Epidermal melanocyte (primary cell): ENCODE measurements around the gene SSX2IP.
A peak's percentile ranks its signal among the peaks of the same experiment; 100 is the strongest.

Experiments
- DNase-seq: peaks from one replicate; pipeline ENCODE4 v3.0.0; 2011; ENCODE audit warnings: low spot score; ENCODE audit not compliant: insufficient read length

Gene SSX2IP

DNA sequence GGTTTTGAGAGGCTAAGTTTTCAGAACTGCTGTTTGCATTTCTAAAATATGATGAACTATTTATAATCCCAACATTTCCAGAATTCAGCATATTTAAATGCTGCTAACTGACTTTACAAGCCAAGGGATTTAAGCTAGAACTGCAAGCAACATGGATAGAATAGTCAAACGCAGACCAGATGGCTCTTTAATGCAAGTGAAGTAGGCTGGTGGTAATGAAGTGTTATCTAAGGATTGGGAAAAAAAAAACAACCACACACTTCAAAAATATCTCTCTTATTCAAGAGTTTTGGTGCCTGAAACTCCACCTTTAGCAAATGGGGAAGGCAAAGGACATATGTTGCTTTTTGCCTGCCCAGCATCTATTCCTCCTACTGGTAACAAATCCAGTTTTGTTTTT, 20.9 kb upstream of the SSX2IP start:
- no peak for DNase-seq

DNA sequence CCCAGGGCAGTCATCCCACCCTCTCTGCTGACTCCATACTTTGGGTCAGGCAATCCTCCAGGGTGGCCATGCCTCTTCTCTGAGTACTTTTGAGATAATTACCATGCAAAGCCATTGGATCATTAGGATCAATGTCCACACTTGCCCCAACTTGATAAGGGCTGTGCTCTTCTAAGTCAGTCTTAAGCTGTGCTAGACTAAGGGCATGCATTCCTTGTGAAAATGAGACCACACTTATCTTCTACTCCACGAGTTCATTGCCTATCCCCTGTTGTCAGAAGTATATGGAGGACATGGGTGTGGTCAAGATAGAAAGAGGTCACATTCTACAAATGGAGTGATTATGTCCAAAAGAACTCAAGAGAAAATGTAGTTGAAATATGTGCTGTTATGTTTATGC, 18.9 kb upstream of the SSX2IP start:
- DNase-seq = no peak

DNA sequence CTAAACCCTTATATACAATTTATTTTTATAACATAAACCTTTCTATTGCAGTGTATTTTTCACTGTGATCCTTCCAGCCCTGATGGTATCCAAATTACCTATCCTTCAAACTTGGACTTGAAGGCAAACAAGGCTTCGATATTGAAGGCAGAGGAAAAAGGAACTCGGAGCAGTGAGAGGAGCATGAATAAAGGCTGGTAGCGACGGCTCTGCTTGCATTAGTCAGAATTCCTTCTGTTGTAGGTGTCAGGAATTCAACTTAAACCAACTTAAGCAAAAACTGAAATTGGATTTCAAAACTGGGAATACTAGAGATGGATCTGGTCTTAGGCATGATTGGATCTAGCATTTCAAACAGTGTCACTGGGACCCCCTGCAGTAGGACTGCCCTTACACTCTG, 17.8 kb upstream of the SSX2IP start:
- no peak for DNase-seq

DNA sequence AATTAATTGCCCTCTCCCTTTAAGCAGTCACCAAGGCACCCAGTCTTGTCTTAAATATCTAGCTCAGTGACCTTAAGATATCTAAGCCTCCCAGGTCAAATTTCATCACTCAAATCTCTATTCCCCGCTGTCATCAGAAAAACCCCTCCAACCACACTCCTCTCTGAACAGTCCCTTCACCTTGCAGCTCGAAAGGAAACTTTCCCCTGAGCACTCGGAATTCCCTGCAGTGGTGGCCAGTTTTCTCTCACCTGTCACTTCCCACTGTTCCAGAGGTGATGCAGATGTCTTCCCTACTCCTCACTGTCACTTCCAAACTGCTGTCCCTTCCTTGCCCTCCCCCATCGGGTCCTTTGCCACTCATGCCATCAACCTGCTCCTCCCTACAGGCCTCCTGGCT, 15.3 kb upstream of the SSX2IP start:
- DNase-seq = no peak

DNA sequence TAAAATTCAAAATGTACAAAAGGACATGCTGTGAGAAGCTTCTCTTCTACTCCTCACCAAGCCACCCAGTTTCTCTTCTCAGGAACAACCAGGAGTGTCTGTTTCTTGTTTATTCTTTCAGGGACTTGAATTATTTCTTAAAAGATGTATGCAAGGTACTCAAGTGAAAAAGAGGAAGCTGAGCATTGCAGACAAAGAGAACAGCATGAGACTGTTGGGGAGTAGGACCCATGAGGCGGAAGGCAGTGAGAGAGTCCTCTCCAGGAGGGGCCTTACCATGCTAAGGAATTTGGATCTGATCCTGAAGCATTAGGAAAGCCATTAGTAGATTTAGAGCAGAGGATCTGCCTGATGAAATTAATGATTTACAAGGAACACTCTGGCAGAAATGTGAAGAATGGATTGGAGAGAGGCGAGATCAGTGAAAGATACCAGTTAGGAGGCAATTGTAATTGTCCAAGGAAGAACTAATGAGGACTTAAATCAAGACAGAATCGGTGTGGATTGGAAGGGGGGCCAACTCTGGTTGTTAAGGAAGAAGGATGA, 14.7 kb upstream of the SSX2IP start:
- no peak for DNase-seq

DNA sequence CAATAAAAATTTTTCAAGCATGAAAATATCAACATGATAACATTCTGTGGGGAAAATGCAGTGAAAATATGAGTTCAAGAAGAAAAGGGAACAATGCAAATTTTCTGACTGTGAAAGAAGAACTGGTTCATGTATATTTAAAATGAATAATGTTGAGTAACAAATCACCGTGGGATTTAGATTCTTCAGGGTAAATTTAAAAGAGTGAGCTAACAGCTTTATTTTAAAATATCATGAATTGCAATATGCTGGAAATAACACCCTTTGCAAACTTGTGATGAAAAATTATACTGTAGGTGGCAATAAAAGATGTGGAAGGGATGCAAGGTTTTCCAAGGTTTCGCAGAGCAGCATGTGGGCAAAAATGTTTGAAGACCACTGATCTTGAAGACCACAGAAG, 13.2 kb upstream of the SSX2IP start:
- no peak for DNase-seq

DNA sequence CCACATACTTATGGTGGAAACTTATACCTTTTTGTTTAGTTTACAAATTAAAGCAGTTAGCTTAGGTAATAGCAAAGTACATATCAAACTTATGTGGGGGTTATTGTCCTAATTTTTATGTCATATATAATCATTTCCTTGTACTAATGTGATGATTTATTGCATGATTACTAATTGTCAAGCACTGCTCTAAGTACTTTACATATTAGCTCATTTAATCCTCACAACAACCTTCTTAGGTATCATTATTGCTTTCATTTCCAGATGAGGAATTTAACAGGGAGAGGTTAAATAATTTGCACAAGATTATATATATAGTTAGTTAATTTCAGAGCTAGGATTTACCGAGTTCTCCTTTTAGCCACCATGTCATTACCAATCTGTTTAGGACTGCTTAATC, 11.9 kb upstream of the SSX2IP start:
- no peak for DNase-seq

DNA sequence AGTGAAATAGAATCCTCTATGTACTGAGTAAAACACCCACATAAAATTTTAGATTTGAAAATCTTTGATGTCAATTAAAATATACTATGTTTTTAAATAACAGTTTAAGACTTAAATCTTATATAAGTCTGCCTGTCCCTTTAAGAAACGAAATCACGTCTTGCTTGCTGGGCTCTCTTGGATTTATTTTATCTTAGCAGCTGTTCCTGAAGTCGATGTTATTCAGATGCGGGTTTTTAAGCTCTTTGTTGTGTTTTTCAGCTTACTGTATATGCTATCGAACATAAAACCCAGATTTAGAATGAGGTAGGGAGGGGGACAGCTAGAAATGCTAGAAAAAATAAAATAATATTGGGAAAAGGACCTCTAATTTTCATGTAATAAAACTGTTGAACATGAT, 11.1 kb upstream of the SSX2IP start:
- DNase-seq = no peak

DNA sequence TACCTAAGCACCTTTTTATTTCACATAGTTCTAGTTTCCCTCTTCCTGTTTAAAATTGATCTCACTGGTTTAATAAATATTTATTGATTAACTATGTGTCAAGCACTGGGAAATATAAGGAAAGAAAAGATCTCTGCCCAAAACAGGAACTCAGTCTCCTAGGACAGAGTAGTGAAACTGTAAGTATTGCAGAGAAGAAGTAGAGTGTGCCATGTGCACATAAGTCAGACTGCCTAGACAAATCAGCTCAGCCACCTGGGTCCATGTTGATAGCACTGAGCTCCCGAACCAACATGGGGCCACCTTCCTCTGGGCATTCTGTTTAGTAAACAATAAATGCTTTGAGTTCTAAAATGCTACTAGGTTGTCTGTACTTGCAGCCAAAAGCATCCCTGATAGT, 9.8 kb upstream of the SSX2IP start:
- DNase-seq = no peak

DNA sequence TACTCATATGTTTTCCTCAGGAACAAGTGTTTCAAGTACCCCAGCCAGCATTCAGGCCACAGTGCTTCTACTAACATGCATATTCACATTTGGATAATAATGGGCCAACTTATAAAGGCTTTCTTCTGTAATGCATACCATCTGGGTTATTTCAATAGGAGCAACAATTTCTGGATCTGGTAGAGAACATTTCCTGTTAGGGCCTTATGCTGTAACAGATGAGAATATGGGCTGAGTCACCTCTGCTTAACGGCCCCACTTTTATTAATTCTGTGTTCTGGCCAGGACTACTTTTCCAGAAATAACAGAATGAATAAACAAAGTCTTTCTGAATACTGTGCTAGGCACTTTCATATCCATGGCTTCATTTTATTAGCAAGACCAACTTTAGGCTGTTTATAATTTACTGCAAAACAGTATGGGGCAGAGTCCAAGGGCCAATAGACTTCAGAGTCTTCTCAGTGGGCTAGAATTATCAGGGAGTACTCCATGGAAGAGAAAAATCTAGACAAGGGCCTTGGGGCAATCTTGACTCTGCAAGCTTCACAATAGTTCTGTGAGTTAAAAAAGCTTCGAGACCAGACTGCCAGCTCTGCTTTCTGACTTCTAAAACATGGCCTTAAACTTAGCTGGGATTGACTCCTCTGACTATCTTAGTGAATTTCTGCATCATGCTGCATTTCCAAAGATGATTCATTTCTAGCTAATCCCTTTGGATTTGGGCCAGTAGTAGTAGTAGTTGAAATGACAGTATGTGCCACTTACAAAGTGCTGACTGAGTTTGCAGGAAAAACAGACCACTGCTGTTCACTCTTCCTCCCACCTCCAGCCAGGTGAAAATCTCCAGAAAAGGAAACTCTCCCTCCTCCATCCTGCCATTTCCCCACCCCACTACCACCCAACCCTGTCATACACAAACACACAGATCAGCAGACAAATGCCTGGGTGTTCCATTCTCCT, 8.2 kb upstream of the SSX2IP start:
- peak; percentile 53 for DNase-seq

DNA sequence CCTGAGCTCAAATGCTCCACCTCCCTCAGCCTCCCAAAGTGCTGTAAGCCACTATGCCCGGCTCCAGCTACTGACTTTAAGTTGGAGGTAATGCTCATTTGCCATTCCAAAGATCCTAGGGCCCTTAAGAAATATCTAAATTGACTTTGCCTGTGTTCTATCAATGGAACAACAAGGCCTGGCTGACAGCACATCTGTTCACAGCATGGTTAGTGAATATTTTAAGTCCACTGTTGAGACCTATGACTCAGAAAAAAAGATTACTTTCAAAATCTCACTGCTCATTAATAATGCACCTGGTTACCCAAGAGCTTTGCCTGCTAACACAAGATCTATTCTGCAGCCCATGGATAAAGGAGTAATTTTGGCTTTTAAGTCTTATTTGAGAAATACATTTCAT, 3.5 kb upstream of the SSX2IP start:
- DNase-seq = no peak

DNA sequence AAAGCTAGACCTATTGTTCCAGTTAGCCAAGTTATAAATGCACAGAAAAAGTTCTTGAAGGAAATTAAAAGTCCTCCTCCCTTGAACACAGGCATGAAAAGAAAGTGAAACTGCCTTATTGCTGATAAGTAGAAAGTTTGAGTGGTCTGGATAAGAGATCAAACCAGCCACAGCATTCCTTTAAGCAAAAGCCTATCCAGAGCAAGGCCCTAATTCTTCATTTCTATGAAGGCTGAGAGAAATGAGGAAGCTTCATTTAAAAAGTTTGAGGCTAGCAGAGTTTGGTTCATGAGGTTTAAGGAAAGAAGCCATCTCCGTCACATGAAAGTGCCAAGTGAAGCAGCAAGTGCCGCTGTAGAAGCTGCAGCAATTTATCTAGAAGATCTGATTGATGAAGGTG, 2.7 kb upstream of the SSX2IP start:
- DNase-seq = no peak

DNA sequence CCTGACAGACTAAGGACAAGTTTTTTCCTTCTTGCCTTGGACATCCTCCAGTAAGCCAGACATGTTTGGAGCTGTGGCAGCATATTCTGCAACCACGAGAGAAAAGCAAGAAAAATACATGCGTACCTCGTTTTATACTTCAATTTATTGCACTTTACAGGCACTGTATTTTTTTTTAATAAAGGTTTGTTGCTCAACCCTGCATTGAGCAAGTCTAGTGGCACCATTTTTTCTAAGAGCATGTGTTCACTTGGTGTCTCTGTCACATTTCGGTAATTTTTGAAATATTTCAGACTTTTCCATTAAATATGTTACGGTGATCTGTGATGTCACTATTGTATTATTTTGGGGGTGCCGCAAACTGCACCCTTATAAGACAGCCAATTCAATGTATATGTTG, 2.1 kb upstream of the SSX2IP start:
- DNase-seq = no peak

DNA sequence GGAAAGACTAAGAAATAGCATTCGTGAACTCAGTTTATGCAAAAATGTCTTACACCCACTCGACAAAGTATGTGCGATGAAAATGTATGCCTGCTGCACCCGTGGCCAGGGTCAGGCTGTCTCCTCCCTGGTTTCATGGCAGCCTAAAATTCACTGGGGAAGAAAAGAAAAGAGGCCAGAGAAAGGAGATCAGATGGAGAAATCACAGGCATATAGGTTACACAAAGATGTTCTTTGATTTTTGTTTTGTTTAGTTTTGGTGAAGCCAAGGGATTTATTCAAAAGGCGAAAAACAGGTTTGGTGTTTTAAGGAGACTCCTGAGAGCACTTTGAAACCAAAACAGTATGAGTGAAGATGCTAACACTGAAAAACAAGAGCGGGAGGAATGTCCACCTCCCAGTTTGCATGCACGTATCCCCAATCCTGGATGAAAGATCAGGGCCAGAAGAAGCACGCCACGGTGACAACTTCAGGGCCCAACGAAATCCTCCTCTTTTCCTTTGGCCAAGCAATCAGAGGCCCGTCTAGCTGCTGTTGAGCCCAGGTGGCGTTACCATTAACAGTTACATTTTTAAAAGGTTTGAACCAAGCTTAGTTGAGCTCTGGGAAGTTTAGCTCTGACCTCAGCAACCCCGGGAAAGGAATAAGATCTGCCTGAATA, 992 bp upstream of the SSX2IP start:
- DNase-seq = no peak

DNA sequence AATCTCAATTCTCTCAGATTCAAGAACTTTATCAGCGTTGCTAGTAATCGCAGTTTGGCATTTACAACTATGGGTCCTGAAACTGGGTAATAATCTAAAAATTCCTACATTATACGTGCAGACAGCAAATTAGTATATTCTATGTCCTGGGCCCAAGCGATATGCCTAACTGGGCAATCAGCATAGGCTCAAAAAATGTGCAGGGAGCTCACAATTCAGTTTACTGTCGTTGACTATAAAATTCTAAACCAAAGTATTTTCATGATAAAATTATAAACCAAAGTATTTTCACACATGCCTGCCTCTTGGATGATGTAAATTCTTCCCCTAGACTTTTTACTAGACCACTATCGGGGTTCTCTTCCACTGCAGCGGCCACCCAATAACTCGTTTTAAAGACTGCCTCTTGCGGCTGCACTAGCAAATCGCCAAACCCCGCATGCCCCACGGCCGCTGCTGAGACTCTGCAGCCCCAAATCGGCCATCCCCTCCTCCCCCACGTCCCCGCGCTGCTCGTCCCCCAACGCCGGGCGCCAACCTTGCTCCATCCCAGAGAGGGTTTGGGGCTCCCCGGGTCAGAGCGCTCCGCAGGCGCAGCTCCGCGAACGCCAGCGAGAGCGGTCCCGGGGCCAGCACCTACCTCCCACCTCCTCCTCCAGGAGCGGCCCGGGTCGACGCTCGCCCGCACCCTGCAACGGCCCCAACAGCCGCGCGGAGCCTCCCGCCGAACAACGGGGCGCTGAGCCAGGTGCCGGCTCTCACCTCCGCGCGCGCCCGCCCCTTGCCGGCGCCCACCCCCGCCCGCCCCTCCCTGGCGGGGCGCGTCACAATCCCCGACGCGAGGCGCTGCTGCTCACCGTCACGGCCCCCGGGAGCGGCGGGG, 506 bp downstream of the SSX2IP start:
- DNase-seq = no peak

DNA sequence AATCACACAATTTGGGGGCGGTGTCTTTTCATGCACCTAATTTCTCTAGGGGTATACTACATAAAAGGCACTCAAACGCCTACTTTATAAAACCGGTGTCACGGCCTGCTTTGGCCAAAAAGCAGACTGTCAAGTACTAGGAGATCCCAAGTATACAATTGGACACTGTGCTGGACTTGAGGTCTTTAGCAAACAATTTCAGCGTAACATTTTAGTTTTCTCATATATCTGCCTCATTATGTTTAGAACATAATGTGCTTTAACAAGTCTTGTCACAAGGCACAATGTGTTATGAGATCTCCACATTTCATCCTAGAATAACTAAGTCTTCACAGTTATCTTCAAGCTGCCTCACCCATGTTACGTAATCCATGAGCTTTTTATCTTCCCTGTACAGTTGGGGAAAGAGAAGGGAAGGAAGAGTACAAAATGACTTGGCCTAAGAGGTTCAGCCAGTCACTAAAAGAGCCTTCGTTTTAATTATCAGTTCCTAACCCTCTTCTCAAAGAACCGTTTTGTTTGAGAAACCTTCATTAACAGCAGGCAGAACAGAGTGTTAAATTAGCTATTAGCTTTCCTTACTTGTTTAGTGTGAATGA, 1.7 kb downstream of the SSX2IP start:
- no peak for DNase-seq

DNA sequence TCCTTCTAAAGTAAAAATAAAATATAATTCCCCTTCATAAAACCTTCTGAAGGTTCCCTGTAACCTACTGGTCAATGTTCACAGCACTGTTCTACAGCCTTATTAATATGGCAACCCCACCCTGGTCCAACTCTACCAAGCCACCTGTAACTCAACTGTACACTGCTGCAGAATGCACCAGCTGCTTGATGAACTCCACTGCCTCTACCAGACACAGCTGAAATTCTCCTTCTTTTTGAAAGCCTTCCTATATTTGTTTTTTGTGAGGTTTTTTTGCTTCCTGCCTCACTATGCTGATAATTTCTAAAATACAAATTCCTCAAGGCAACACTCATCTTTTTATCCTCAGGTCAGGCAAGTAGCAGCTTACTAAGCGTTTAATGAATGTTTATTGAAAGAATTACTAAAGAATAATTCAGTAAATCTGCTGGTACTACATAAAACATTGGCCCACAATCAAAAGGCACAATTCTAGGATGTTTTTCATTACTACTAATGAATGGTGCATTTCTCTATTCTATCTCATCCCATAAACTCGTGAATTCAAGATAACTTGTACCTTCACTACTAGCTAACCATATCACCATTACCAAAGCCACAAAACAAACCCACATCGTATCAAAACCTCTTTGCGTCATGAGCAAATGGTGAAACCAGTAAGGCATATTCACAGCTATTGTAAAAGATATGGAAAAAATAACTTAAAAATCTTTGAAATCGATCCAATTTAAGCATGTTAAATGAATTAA, 2.4 kb downstream of the SSX2IP start:
- no peak for DNase-seq

DNA sequence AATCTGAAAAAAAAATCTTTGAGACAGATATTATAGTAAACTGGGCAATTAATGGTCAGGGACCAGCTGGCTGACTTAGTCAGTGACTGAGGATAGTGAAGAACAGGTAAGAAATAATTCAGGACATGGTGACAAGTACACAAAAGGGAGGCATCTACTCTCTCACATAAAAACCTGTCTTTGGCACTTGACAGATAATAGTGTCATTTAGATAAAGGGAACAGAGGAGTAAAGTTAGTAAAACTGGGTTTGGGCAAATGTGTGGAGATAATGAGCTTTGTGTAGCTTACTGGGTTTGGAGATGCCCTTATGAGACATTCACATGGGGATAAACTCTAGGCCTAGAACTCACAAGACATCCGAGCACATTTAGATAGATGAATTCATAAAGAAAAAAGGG, 4.0 kb downstream of the SSX2IP start:
- DNase-seq = no peak

DNA sequence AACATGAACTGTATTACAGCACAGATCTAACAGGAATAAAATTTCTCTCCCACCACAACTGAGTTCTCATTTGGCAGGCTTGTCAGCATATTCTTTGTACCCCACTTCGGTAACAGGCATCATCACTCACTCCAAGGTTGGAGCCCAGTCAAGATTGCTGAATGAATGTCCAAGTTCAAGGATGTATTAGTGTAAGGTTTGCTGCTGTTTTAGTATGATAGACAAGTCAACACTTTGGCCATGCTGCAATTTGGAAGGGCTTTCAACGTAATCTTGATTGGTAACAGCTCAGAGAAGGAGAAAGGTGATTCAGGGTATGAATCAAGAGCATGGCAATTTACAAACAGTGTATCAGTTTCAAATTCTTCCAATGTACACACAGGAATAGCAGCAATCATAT, 6.8 kb downstream of the SSX2IP start:
- no peak for DNase-seq

DNA sequence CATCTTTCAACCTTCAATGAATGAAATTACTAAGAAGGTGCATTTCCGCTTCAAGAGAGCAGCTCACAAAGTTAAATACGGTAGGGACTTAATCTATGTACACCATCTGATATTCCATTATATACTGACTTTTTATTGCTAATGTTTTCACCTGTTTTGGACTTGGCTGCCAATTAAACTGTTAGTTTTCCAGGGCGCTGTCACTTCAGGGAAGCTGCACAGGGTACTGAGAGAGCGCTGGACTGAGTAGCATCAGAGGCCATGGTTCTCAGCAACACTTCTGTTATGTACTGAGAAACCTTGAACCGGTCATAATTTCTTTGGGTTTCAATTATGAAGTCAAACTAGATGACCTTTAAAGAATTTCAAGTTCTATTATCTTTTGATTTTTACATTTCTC, 8.2 kb downstream of the SSX2IP start:
- DNase-seq = no peak
